HL-60 (cell line): ENCODE data around the gene KIF5A.

Experiments
- DNase-seq, 2 experiments: peaks; one replicate each; pipeline ENCODE4 v3.0.0-alpha.2; 2010 to 2020; ENCODE audit warnings: low read depth in 1 of 2, low spot score in 1 of 2
- H3K27ac ChIP-seq: fragments of 250-450 bp; sonication (Bioruptor Pico); replicated peaks from 2 replicates; pipeline ENCODE4 v1.5.1; 2020; ENCODE audit warnings: mild to moderate bottlenecking, moderate library complexity
- H3K27me3 ChIP-seq: fragments of 250-450 bp; sonication (Bioruptor Pico); 2 replicates; pipeline ENCODE4 v1.5.1; 2021; ENCODE audit warnings: mild to moderate bottlenecking, moderate library complexity; ENCODE audit not compliant: insufficient read depth, poor library complexity, severe bottlenecking
- H3K4me3 ChIP-seq: replicated peaks from 2 replicates; pipeline ENCODE4 v1.5.1; 2011; ENCODE audit warnings: mild to moderate bottlenecking, control low read depth, low read length; ENCODE audit not compliant: insufficient read depth
- CTCF ChIP-seq: IDR thresholded peaks from one replicate; pipeline ENCODE4 v1.5.1; 2011; ENCODE audit warnings: low read length, control low read depth, inconsistent platforms; ENCODE audit not compliant: insufficient read depth
- GABPA ChIP-seq: IDR thresholded peaks from 2 replicates; pipeline ENCODE4 v1.6.1; 2012; ENCODE audit warnings: low read depth
- POLR2AphosphoS5 ChIP-seq: IDR thresholded peaks from 2 replicates; pipeline ENCODE4 v1.6.1; 2012; ENCODE audit warnings: low read depth
- REST ChIP-seq: IDR thresholded peaks from 2 replicates; pipeline ENCODE4 v1.6.1; 2012; ENCODE audit warnings: low read depth; ENCODE audit not compliant: insufficient replicate concordance
- SPI1 ChIP-seq: IDR thresholded peaks from 2 replicates; pipeline ENCODE4 v1.6.1; 2012; ENCODE audit warnings: low read depth, mild to moderate bottlenecking, borderline replicate concordance

Gene KIF5A

GRCh38 chr12:57523706-57524614 lies 25.9 kb upstream of the KIF5A start:
- Histone ChIP-seq H3K27ac (peak overlapping the region; percentile 99), H3K4me3 (peak overlapping the region; percentile 86), H3K27me3 (no peaks in the 10 kb centered on the region)
- TF ChIP-seq REST (no peak), CTCF (no peak), POLR2AphosphoS5 (no peak), GABPA (no peak), SPI1 (no peak)
- DNase-seq: no peak

GRCh38 chr12:57524814-57525614 lies 24.8 kb upstream of the KIF5A start:
- Histone ChIP-seq H3K4me3 (no peak overlapping the region), H3K27me3 (no peaks in the 10 kb centered on the region), H3K27ac (peak overlapping the region; percentile 99)
- TF ChIP-seq GABPA: no peak
- no peak for TF ChIP-seq SPI1
- no peak for TF ChIP-seq CTCF
- TF ChIP-seq REST: no peak
- no peak for TF ChIP-seq POLR2AphosphoS5
- DNase-seq: no peak

GRCh38 chr12:57525615-57526383 lies 24.0 kb upstream of the KIF5A start:
- H3K27ac ChIP-seq: no peak overlapping the region
- no peak overlapping the region for H3K4me3 ChIP-seq
- TF ChIP-seq GABPA: no peak
- TF ChIP-seq SPI1: no peak
- no peak for TF ChIP-seq REST
- TF ChIP-seq POLR2AphosphoS5: no peak
- TF ChIP-seq CTCF: no peak
- no peak for DNase-seq
- no peaks in the 10 kb centered on the region for H3K27me3 ChIP-seq
